Astrocyte of the cerebellum (primary cell): Measurements from ENCODE around the gene DNAJC9.
"Not testable (repeated sequence)": the region's sequence is repeated elsewhere in the genome, so short reads cannot be mapped to it uniquely, and the experiment has no call there.

Experiments
- DNase-seq: peaks from one replicate; pipeline ENCODE4 v3.0.0-alpha.2; 2011; ENCODE audit warnings: low read depth
- H3K4me3 ChIP-seq: 2 replicates; pipeline ENCODE4 v1.5.1; 2011; ENCODE audit warnings: mild to moderate bottlenecking, low read depth, low read length, moderate library complexity
- in situ Hi-C: cut with HindIII; loops from 2 replicates; pipeline ENCODE4 v1.10.0; 2017; ENCODE audit warnings: low sequenced_read_pairs
- TF ChIP-seq, protein P1 (sequence below): IDR thresholded peaks from 2 replicates; pipeline ENCODE4 v1.5.1; 2012; ENCODE audit warnings: low read length, low read depth, moderate library complexity, mild to moderate bottlenecking; ENCODE audit errors: missing control alignments

Gene DNAJC9

DNA sequence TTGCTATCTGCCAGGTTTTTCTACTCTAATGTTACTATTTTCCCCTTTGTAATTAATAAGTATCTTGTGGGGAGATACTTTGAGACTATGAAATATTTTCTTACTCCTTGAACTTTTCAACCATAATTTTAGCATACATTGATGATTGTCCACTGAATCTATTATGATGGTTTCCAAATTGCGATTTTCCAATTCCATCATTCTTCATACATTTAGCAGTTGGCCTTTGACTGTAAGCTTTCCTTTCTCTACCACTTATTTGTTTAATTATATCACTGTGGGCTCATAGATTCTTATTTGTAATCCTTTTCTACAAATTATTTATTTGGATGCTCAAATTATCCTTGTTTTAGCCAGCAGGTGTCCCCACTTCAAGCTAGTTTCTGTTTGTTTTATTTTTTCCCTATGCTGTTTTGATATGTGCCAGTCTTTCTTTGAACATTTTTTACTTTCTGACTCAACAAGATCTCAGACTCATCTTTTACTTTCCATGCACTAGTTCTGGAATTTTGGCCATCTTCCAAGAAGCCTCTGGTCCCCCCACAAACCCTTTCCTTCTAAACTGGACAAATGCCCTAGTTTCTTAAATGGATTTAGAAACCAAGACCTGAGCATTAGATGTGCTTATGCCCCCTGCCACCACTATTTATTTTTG lies 16.8 kb upstream of the DNAJC9 start:
- in situ Hi-C loops: no loop called here
- DNase-seq: no peak
- no peak overlapping the region for H3K4me3 ChIP-seq
- TF ChIP-seq, protein P1, sequence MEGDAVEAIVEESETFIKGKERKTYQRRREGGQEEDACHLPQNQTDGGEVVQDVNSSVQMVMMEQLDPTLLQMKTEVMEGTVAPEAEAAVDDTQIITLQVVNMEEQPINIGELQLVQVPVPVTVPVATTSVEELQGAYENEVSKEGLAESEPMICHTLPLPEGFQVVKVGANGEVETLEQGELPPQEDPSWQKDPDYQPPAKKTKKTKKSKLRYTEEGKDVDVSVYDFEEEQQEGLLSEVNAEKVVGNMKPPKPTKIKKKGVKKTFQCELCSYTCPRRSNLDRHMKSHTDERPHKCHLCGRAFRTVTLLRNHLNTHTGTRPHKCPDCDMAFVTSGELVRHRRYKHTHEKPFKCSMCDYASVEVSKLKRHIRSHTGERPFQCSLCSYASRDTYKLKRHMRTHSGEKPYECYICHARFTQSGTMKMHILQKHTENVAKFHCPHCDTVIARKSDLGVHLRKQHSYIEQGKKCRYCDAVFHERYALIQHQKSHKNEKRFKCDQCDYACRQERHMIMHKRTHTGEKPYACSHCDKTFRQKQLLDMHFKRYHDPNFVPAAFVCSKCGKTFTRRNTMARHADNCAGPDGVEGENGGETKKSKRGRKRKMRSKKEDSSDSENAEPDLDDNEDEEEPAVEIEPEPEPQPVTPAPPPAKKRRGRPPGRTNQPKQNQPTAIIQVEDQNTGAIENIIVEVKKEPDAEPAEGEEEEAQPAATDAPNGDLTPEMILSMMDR: peak; percentile 50

DNA sequence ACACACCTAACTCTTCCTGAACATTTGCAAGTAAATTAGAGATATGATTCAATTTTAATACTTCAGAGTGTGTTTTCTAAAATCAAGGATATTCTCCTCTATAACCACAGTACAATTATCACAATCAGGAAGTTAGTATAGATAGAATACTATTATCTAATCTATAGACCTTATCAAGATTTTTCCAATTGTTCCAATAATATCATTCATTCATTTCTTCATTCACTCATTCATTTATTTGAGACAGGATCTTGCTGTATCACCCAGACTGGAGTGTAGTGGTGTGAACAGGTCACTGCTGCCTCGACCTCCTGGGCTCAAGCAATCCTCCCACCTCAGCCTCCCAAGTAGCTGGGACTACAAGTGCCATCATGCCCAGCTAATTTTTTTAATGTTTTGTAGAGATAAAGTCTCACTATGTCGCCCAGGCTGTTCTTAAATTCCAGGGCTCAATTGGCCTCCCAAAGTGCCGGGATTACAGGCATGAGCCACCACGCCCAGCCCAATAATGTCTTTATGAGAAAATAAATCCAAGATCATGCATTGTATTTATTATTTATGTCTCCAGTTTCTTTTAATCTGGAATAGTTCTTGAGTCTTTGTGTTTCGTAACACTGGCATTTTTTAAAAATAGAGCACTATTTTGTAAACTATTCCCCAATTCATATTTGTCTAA lies 16.0 kb upstream of the DNAJC9 start:
- TF ChIP-seq, protein P1: no peak
- DNase-seq: no peak
- in situ Hi-C loops: no loop called here
- H3K4me3 ChIP-seq: no peak overlapping the region

DNA sequence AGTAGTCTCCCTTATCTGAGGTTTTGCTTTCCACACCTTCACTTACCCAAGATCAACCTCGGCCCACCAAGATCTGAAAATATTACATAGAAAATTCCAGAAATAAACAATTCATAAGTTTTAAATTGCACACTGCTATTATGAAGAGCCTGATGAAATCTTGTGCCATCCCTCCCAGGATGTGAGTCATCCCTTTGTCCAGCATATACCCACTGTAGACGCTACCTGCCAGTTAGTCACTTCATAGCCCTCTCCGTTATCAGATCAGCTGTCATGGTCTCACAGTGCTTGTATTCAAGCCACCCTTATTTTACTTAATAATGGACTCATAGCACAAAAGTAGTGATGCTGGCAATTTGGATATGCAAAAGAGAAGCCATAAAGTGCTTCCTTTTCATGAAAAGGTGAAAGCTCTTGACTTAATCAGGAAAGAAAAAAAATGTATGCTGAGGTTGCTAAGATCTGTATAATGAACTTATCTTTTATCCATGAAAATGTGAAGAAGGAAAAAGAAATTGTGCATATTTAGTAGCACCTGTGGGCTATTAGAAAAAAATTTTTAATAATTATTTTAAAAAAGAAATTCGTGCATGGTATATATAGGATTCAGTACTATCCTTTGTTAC lies 15.2 kb upstream of the DNAJC9 start:
- in situ Hi-C loops: no loop called here
- no peak overlapping the region for H3K4me3 ChIP-seq
- peak; percentile 11 for DNase-seq
- TF ChIP-seq, protein P1: no peak

DNA sequence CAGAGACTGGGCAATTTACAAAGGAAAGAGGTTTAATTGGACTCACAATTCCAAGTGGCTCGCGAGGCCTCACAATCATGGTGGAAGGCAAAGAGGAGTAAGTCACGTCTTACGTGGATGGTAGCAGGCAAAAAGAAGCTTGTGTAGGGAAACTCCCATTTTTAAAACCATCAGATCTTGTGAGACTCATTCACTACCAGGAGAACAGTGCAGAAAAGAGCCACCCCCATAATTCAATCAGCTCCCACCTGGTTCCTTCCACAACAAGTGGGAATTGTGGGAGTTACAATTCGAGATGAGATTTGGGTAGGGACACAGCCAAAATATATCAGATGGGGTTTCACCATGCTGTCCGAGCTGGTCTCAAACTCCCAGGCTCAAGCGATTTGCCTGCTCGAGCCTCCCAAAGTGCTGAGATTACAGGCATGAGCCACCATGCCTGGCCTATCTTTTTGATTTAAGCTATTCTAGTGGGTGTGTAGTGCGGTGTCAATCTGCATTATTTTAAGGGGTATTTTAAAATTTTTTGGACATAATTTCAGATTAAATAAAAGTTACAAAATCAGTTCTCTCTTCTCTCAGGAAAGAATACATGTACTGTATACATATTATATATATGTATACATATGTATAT lies 14.4 kb upstream of the DNAJC9 start:
- no peak for DNase-seq
- H3K4me3 ChIP-seq: no peak overlapping the region
- in situ Hi-C loops: no loop called here
- TF ChIP-seq, protein P1: no peak

DNA sequence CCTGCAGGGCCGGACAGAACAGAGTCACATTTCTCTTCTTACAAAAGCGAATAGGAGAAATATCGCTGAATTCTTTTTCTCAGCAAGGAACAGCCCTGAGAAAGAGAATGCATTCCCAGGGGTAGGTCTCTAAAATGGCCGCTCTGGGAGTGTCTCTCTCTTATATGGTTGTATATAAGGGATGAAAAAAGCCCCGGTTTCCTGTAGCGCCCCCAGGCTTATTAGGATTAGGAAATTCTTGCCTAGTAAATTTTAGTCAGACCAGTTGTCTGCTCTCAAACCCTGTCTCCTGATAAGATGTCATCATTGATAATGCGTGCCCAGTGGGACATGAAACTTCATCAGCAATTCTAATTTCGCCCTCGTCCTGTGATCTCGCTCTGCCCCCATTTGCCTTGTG lies 11.6 kb upstream of the DNAJC9 start:
- not testable (repeated sequence) for DNase-seq

DNA sequence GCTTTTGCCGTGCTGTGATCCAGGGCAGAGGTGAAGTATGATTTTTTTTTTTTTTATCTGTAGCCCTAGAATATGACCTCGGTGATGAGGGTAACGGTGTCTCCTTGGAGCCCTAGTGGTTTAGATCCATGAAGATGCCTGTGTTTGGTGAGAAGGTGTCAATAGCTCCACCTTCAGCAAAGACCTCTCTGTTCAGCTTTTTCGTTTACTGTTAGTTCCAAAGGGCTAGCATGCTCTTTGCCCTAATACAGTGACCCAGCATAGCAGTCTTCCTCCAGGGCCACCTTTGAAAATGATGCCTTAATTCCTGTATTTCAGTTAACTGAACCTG lies 6.1 kb upstream of the DNAJC9 start:
- H3K4me3 ChIP-seq: peak overlapping the region; percentile 96
- TF ChIP-seq, protein P1: no peak
- no peak for DNase-seq
- in situ Hi-C loops: no loop called here

More for the DNA sequence above, 11.6 kb upstream of the DNAJC9 start:
- in situ Hi-C loops, H3K4me3 ChIP-seq: not testable (repeated sequence)
